ENCODE data around the gene ARHGAP19. TPM values are rescaled to one million over a fixed set of nuclear protein-coding genes. Genes with fewer than 3 reads are reported as not detected.

ARHGAP19 gene
- total RNA-seq, 2 donors from 2014 or later, result 6.8 to 7.6 TPM

DNA sequence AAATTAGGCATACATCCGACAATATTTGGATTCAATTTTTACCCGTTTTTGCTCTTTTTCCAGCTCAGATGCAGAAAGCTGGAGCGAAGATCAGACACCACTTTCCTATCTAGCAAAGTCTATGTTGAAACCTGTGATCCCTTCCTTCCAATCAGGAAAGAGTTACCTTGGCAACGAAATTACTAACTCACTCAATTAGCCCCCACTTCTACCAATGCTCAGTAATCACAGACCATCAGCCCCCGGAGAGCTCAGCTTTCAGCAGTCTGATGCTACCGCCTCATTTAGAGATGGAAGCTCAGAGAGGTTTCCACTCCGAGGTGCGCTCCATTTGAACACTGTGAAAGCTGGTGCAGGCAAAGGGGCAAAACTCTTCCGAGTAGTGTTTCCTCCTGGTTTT lies 33.3 kb upstream of the ARHGAP19 start:
- DNase-seq (ENCODE audit: low spot score), result peak; percentile 25
- intact Hi-C loops (cut with DNase I), result no loop called here

DNA sequence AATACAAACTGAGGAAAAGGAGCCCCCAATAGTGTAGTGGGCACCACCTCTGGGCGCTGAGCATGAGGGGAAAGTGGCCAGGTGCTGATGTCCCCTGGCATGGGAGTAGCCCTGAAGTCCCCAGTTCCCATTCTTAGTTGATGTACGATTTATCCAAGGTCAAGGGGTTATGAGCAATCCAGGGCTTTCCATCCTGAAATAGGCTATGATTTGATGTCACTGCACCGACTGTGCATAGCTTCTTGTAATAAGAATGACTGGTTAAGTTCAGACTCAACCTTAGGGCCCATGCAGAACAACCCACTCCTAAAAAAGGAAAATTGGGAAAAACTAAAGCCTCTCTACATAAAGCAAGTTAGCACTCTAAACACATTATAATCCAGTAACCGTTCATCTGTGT lies 31.1 kb upstream of the ARHGAP19 start:
- DNase-seq (ENCODE audit: low spot score), result no peak
- intact Hi-C loops (cut with DNase I), result no loop called here

DNA sequence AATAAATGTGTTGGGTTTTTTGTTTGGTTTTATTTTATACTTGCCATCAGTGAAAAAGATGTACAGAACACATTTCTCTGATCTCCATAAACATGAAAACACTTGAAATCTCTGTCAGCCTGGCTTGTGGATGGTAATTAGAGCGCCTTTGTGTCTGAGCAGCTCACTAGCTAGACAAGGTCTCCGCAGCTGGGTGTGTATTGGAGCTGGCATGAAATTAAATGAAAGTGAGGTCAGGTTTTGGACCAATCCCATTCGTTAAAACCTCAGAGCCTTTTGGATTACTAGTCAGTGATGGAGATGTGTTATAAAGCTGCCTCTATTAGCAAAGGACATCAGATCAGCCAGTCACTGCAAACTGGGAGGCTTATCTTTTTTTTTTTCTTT lies 29.4 kb upstream of the ARHGAP19 start:
- intact Hi-C loops (cut with DNase I), result no loop called here
- peak; percentile 3 for DNase-seq (ENCODE audit: low spot score)

DNA sequence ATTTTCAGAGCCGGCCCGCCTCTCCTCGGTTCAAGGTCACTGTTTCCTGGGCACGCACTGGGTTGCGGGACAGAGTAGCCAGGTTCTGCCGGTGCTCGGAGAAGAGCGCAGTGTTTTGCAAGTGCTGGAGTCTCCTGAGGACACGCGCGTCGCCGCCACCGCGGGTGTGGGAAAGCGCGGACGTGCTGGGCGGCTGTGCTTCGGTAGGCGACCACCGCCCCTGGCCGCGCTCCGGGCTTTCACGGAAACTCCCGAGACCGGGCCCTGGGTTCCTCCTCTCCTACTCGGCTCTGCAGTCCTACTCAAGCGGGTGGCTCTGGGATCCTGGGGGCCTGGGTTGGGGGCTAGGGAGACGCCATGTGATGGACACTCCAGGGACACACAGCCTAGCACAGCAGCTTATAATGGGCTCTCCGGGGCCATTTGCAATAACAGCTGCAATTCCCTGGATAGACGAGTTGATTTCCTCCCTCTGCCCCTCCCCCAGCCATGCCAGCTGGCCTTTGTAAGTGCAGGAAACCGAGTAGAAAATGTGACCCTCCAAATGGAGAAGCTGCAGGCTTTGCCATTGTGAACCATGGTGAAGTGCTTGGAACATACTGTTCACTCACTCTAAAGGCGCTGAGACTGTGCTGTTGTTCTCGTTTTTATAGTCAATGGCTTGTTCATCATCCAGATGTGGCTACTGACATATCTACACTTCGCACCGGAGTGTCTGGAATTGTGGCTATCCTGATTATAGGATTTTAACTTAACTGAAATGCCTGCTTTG lies 28.8 kb upstream of the ARHGAP19 start:
- intact Hi-C loops (cut with DNase I), result no loop called here
- DNase-seq (ENCODE audit: low spot score), result peak; percentile 84

DNA sequence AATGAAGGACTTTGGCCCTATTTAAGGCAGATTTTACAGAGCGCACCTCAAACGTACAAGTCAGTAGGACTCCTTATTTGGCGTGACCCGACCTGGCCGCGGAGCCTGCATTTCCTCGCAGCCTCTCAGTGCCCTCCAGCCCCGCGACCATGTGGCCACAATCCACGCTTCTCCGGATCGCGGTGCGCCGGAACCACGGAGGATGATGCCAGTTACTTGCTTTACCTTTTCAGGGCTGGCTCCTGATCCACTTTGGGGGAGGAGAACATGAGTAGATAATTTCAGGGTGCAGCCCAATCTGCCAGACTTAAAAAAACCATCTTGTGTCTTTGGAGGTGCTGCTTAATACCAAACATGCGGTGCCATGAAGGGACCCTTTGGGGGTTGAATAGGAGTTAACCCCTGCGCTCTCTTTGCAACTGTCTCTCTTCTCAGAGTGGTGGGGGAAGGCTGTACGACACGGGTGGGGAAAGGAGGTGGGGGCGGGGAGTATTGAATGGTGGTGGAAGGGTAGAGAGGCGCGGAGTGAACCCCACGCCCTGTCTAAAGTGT lies 28.1 kb upstream of the ARHGAP19 start:
- DNase-seq (ENCODE audit: low spot score), result peak; percentile 80
- intact Hi-C loops (cut with DNase I), result no loop called here

DNA sequence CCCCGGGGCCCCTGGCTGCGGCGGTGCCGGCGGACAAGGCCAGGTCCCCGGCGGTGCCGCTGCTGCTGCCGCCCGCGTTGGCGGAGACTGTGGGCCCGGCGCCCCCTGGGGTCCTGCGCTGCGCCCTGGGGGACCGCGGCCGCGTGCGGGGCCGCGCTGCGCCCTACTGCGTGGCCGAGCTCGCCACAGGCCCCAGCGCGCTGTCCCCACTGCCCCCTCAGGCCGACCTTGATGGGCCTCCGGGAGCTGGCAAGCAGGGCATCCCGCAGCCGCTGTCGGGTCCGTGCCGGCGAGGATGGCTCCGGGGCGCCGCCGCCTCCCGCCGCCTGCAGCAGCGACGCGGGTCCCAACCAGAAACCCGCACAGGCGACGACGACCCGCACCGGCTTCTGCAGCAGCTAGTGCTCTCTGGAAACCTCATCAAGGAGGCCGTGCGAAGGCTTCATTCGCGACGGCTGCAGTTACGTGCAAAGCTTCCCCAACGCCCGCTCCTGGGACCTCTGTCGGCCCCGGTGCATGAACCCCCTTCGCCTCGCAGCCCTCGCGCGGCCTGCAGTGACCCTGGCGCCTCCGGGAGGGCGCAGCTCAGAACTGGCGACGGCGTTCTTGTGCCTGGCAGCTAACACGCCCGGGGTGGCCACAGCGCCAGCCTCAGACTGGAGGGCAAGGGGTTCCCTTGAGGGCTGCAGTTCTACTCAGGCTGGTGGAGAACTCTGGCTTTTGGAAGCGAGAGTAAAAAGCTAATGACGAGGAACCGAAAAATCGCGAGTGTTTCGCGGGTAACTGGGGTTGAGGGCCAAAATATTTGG lies 27.4 kb upstream of the ARHGAP19 start:
- peak; percentile 88 for DNase-seq (ENCODE audit: low spot score)

DNA sequence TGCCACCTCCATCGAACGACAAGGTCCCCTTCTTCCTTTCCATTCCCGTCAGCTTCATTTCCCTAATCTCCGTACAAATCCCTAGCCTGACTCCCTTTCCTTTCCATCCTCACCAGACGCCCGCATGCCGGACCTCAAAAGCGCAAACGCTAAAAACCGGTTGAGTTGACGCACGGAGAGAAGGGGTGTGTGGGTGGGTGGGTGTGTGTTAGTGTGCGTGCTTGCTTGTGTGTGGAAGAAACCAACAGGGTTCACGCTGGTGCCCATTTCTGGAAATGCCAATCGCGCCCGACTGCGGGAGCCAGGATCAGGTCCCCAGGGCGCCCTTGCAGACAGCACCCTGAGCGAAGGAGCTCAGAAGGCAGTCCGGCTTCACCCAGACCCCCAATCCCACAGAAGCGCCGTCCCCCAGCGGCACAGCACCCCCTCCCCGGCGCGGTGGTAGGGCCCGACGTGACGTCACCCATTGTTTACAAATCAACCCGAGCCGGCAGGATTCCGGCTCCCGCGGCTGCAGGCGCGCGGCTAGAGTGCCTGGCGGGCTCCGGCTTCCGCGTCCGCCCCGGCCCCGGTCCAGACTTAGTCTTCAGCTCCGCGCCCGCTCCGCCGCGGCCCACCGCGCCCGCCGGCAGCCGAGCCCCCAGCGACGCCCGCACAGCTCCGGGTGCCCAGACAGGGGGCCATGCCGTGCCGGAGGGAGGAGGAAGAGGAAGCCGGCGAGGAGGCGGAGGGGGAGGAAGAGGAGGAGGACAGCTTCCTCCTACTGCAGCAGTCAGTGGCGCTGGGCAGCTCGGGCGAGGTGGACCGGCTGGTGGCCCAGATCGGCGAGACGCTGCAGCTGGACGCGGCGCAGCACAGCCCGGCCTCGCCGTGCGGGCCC lies 26.6 kb upstream of the ARHGAP19 start, which contains the start of gene FRAT1:
TSS of gene FRAT1 (plus strand) at position 500 of the 880 bp plus-strand sequence. CDS start at position 683, 183 bp downstream.
- intact Hi-C loops (cut with DNase I), result no loop called here
- peak; percentile 97 for DNase-seq (ENCODE audit: low spot score)

More for the DNA sequence above, 27.4 kb upstream of the ARHGAP19 start:
- intact Hi-C loops (cut with DNase I), result no loop called here

DNA sequence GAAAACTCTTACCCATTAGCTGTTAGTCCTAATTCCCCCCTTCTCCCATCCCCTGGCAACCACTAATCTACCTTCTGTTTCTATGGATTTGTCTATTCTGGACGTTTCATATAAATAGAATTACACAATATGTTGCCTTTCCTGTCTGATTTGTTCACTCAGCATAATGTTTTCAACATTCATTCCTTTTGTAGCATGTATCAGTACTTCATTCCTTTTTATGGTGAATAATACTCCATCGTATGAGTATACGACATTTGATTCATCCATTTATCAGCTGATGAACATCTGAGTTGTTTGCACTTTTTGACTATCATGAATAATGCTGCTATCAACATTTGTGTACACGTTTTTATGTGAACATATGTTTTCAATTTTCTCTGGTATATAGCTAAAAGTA lies 22.2 kb upstream of the ARHGAP19 start:
- intact Hi-C loops (cut with DNase I), result no loop called here
- DNase-seq (ENCODE audit: low spot score), result no peak

DNA sequence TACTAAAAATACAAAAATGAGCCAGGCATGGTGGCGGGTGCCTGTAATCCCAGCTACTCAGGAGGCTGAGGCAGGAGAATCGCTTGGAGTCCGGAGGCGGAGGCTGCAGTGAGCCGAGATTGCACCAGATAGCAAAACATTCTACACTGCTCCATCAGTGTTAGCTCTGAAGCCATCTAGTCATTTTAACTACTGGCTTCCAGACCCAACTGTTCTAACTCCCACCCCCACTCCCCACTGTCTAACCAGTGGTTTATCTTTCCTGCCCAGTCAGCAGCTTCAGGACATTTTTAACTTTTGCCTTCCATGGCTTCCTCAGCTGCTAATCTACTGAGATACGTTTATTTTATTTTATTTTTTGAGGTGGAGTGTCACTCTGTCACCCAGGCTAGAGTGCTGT lies 20.5 kb upstream of the ARHGAP19 start:
- intact Hi-C loops (cut with DNase I), result no loop called here
- DNase-seq (ENCODE audit: low spot score), result no peak

DNA sequence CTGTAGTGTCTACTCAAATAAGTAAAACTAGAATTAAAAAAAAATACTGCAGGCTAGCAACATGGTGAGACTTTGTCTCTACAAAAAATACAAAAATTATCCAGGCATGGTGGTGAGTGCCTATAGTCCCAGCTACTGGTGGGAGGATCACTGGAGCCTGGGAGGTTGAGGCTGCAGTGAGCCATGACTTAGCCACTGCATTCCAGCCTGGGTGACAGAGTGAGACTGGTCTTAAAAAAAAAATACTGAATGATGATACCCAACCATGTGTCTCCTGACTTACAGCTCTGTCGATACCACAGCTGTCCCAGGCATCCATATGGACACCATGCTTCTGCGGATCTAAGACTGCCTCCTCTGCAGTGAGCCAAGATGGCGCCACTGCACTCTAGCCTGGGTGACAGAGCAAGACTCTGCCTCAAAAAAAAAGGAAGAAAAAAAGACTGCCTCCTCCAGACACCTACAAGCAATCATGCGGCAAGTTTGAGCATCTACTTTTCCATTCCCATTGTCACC lies 18.7 kb upstream of the ARHGAP19 start:
- DNase-seq (ENCODE audit: low spot score), result no peak
- intact Hi-C loops (cut with DNase I), result no loop called here

DNA sequence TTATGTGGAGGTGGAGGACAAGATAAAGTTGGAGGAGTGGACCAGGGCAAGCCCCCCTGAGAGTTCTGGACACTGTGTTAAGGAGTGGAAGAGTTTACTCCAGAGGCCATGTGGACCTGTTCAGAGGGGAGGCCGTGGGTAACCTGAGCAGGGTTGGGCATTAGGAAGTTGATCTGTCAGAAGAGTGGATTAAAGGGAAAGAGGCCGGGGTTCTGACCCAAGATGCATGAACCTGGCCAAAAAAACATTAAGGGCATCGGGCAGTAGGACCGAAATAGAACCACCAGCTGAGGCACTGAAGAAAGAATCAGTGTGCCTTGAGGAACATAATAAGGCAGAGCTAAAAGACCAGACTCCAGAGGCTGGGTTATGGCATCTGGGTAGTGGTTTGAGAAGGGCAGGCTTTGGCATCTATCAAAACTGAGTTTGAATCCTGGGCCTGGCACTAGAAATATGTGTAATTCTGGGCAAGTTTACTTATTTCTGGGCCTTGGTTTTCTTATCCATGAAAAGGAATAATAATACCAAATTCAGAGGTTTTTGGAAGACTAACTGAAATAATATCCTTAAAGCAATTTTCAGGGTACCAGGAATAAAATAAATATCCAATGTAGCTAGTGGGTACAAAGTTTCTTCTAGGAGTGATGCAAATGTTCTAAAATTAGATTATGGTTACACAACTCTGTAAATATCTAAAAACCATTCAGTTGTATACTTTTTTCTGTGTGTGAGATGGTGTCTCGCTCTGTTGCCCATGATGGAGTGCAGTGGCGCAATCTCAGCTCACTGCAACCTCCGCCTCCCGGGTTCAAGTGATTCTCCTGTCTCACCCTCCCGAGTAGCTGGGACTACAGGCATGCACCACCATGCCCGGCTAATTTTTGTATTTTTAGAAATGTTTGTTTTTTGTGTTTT lies 15.7 kb upstream of the ARHGAP19 start:
- DNase-seq (ENCODE audit: low spot score), result no peak

DNA sequence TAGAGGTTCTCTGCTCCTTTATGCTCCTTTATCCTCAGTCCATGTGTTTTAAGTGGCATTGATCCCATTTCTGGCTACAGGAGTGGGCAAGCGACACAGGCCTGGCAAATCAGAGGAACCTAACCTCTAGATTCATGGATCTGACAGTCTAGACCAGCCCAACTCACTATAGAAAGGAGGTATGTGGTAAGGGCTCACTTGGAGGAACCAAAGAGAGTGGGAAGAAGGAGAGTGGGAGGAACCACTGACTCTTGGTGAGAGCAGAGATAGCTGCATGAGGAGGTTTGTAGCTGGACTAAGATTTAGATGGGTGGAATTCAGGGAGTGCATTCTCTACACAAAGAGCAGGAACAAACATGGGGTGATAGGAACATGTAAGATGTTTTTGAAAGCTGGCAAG lies 15.0 kb upstream of the ARHGAP19 start:
- no peak for DNase-seq (ENCODE audit: low spot score)
- intact Hi-C loops (cut with DNase I), result no loop called here

More for the DNA sequence above, 15.7 kb upstream of the ARHGAP19 start:
- intact Hi-C loops (cut with DNase I), result no loop called here

DNA sequence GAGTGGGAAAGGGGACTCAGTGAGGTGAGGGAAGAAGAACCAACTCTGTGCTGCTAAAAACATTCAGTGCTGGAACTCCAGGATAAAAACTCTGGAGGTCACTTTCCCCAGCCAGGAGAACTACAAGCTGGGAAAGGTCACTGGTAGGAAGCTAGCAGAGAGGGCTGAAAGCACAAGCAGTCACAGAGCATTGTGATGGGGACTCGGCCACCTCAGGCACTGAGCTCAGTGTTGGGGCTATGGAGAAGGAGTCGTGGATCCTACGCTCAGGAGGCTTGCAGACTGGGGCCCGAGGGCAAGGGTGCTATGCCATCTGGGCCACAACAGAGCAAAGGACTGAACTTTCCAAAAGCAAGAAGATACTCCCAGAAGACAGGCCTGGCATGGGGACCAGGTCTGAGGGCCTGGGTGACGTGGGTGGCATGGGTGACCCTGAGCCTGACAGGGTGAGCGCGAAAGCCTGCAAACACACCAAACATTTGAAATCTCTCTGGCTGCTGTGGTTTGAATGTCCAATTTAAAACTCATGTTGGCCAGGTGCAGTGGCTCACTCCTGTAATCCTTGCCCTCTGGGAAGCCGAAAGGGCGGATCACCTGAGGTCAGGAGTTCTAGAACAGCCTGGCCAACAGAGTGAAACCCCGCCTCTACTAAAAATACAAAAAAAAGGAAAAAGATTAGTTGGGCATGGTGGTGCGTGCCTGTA lies 9.8 kb upstream of the ARHGAP19 start:
- intact Hi-C loops (cut with DNase I), result no loop called here
- no peak for DNase-seq (ENCODE audit: low spot score)

DNA sequence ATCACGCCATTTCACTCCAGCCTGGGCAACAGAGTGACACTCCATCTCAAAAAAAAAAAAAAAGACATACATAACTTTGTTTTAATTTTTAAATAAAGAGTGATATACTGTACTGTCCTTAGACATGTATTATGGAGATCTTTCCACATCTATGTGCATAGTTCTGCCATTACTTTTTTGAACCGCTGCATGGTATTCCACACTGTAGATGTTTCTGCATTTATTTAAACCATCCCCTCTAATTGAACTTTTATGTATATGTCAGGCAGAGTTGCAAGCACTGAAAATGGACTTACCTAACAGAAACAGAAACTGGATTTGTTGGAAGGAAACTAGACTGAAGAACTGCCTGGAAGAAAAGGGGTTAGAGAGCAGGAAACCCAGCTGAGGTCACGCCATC lies 8.5 kb upstream of the ARHGAP19 start:
- DNase-seq (ENCODE audit: low spot score), result no peak
- intact Hi-C loops (cut with DNase I), result no loop called here

DNA sequence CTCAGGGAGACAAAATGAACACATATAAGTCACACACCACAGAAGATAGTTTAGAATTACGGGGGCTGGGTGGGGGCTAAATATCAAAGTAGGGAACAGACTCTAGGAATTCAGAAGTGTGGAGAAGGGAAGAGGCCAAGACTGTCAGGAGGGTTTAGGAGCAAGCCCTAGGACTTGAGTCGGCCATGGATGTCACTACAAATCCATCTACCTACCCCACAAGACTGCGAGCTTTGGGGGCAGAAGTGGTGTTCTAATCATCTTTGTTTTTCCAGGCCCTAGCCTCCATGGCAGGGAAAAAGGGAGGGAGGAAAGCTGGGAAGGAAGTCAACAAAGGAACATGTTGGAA lies 5.8 kb upstream of the ARHGAP19 start:
- no peak for DNase-seq (ENCODE audit: low spot score)
- intact Hi-C loops (cut with DNase I), result no loop called here

DNA sequence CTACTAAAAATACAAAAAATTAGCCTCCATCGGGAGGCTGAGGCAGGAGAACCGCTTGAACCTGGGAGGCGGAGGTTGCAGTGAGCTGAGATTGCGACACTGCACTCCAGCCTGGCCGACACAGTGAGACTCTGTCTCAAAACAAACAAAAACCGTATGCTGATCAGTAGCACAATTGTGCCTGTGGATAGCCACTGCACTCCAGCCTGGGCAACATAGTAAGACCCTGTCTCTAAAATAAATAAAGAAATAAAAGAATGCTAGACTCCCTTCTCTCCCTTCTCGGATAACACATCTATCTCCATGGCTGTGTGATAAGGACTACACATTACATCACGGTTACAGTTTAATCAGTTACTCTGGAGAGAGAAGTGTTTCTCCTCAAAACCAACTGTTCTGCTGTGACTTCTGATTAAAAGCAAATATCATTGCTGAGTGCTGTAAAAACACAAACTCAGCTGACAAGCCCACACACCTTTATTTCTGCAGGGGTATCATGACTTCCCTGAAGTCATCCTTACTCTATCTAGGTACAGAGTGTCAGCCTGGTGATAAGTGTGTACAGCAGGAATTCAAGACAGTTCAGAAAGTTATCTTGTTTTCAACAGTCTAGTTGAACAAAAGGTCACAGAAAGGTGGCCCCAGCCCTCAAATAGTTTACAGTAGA lies 5.3 kb upstream of the ARHGAP19 start:
- intact Hi-C loops (cut with DNase I), result no loop called here
- DNase-seq (ENCODE audit: low spot score), result no peak

DNA sequence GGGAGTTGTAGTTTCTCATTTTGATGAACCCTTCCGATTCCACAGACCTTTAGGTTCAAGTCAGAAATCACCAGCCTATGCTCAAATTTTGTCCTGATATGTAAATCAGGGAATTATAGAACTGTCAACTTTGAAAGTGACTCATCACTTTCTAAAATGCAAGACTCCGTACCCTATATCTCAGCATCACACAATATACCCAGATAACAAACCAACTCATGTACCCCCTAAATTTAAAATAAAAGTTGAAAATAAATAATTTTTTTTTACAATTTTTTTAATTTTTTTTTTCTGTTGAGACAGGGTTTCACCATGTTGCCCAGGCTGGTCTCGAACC lies 393 bp upstream of the ARHGAP19 start:
- intact Hi-C loops (cut with DNase I), result no loop called here
- no peak for DNase-seq (ENCODE audit: low spot score)

Data from posterior vena cava (tissue), 2 donors.